ENCODE results near the gene KCNQ1.

The KCNQ1 gene

GRCh38 chr11:2839395-2839943 is 394.7 kb downstream of the KCNQ1 start:
- in situ Hi-C loops (cut with MboI; ENCODE audit: low sequenced_read_pairs) = no loop called here

GRCh38 chr11:2841411-2842190 is 396.8 kb downstream of the KCNQ1 start:
- in situ Hi-C loops (cut with MboI; ENCODE audit: low sequenced_read_pairs) = no loop called here

GRCh38 chr11:2842876-2843275 is 398.1 kb downstream of the KCNQ1 start:
- in situ Hi-C loops (cut with MboI; ENCODE audit: low sequenced_read_pairs) = no loop called here

- in situ Hi-C loops (cut with MboI; ENCODE audit: low sequenced_read_pairs) = no loop called here
These were observed 398.7 kb downstream of the KCNQ1 start for GRCh38 chr11:2843551-2843950.

GRCh38 chr11:2844116-2844842 is 399.5 kb downstream of the KCNQ1 start:
- in situ Hi-C loops (cut with MboI; ENCODE audit: low sequenced_read_pairs) = no loop called here

- in situ Hi-C loops (cut with MboI; ENCODE audit: low sequenced_read_pairs) = no loop called here
These were observed 400.2 kb downstream of the KCNQ1 start for GRCh38 chr11:2844996-2845395.

- in situ Hi-C loops (cut with MboI; ENCODE audit: low sequenced_read_pairs) = no loop called here
These were observed 401.2 kb downstream of the KCNQ1 start for GRCh38 chr11:2846056-2846455.

GRCh38 chr11:2846470-2846869 is 401.7 kb downstream of the KCNQ1 start:
- in situ Hi-C loops (cut with MboI; ENCODE audit: low sequenced_read_pairs) = no loop called here

- in situ Hi-C loops (cut with MboI; ENCODE audit: low sequenced_read_pairs) = no loop called here
These were observed 402.8 kb downstream of the KCNQ1 start for GRCh38 chr11:2847561-2847960.

GRCh38 chr11:2848497-2848896 is 403.7 kb downstream of the KCNQ1 start:
- in situ Hi-C loops (cut with MboI; ENCODE audit: low sequenced_read_pairs) = no loop called here

GRCh38 chr11:2849994-2850770 is 405.4 kb downstream of the KCNQ1 start:
- in situ Hi-C loops (cut with MboI; ENCODE audit: low sequenced_read_pairs) = no loop called here

- in situ Hi-C loops (cut with MboI; ENCODE audit: low sequenced_read_pairs) = no loop called here
These were observed 408.6 kb downstream of the KCNQ1 start for GRCh38 chr11:2853401-2853800.

- in situ Hi-C loops (cut with MboI; ENCODE audit: low sequenced_read_pairs) = no loop called here
These were observed 409.3 kb downstream of the KCNQ1 start for GRCh38 chr11:2853997-2854560.

GRCh38 chr11:2855162-2855561 is 410.4 kb downstream of the KCNQ1 start:
- in situ Hi-C loops (cut with MboI; ENCODE audit: low sequenced_read_pairs) = no loop called here

GRCh38 chr11:2857276-2857675 is 412.5 kb downstream of the KCNQ1 start:
- in situ Hi-C loops (cut with MboI; ENCODE audit: low sequenced_read_pairs) = no loop called here

- in situ Hi-C loops (cut with MboI; ENCODE audit: low sequenced_read_pairs) = no loop called here
These were observed 413.1 kb downstream of the KCNQ1 start for GRCh38 chr11:2857918-2858317.

GRCh38 chr11:2858995-2859698 is 414.3 kb downstream of the KCNQ1 start:
- in situ Hi-C loops (cut with MboI; ENCODE audit: low sequenced_read_pairs) = no loop called here

GRCh38 chr11:2859699-2860037 is 414.9 kb downstream of the KCNQ1 start:
- in situ Hi-C loops (cut with MboI; ENCODE audit: low sequenced_read_pairs) = no loop called here

GRCh38 chr11:2860636-2861035 is 415.8 kb downstream of the KCNQ1 start:
- in situ Hi-C loops (cut with MboI; ENCODE audit: low sequenced_read_pairs) = no loop called here

Measured in hTERT RPE-1 (cell line).